ENCODE data around the gene RAB21.

- TF ChIP-seq POLR2A (IDR thresholded peaks at IDR 0.05) = no peak
- TF ChIP-seq CTCF (IDR thresholded peaks at IDR 0.05) = no peak
These were observed 10.0 kb upstream of the RAB21 start for GRCh38 chr12:71744522-71745300.

All from esophagus squamous epithelium (tissue), 4 donors.